H9 (cell line): ENCODE measurements around the gene TMEM151A. TPM values are rescaled to one million over a fixed set of nuclear protein-coding genes. Genes with fewer than 3 reads are reported as not detected.
"Not testable (repeated sequence)": the region's sequence is repeated elsewhere in the genome, so short reads cannot be mapped to it uniquely, and the experiment has no call there.

Experiments
- DNase-seq: peaks from one replicate; pipeline ENCODE4 v3.0.0-alpha.2; 2017
- H2AFZ ChIP-seq: one replicate; pipeline ENCODE4 v1.6.1; 2013; ENCODE audit warnings: mild to moderate bottlenecking, low read length, control low read depth, moderate library complexity
- H2AK5ac ChIP-seq: 2 replicates; pipeline ENCODE4 v1.6.1; 2013; ENCODE audit warnings: low read length, control low read depth, mixed read lengths; ENCODE audit not compliant: insufficient read length
- H2BK120ac ChIP-seq: one replicate; pipeline ENCODE4 v1.6.1; 2013; ENCODE audit warnings: low read depth, mild to moderate bottlenecking, low read length, control low read depth, inconsistent platforms; ENCODE audit not compliant: poor library complexity, severe bottlenecking
- H2BK12ac ChIP-seq: 2 replicates; pipeline ENCODE4 v1.6.1; 2013; ENCODE audit warnings: low read length, control low read depth, mixed read lengths, low read depth; ENCODE audit not compliant: insufficient read length
- H2BK15ac ChIP-seq: 2 replicates; pipeline ENCODE4 v1.6.1; 2013; ENCODE audit warnings: low read depth, low read length, control low read depth
- H2BK20ac ChIP-seq: one replicate; pipeline ENCODE4 v1.6.1; 2013; ENCODE audit warnings: low read depth, mild to moderate bottlenecking, low read length, control low read depth, inconsistent platforms; ENCODE audit not compliant: poor library complexity, severe bottlenecking
- H2BK5ac ChIP-seq: 2 replicates; pipeline ENCODE4 v1.6.1; 2013; ENCODE audit warnings: low read length, control low read depth, mixed read lengths; ENCODE audit not compliant: insufficient read length
- H3K14ac ChIP-seq: 2 replicates; pipeline ENCODE4 v1.6.1; 2013; ENCODE audit warnings: low read length, control low read depth; ENCODE audit not compliant: insufficient read depth
- H3K18ac ChIP-seq: 2 replicates; pipeline ENCODE4 v1.6.1; 2013; ENCODE audit warnings: low read depth, mild to moderate bottlenecking, mixed read lengths, low read length, control low read depth; ENCODE audit not compliant: insufficient read length
- H3K23ac ChIP-seq: 2 replicates; pipeline ENCODE4 v1.6.1; 2013; ENCODE audit warnings: low read length, control low read depth, mixed read lengths, low read depth; ENCODE audit not compliant: insufficient read length
- H3K23me2 ChIP-seq: 2 replicates; pipeline ENCODE4 v1.6.1; 2013; ENCODE audit warnings: low read depth, mild to moderate bottlenecking, mixed read lengths, low read length, control low read depth; ENCODE audit not compliant: insufficient read length, poor library complexity, severe bottlenecking
- H3K27ac ChIP-seq: 2 replicates; pipeline ENCODE4 v1.5.1; 2013; ENCODE audit warnings: low read length, control low read depth, mixed read lengths, low read depth; ENCODE audit not compliant: insufficient read length
- H3K27me3 ChIP-seq: 2 replicates; pipeline ENCODE4 v1.6.1; 2013; ENCODE audit warnings: low read length, control low read depth, inconsistent platforms; ENCODE audit not compliant: insufficient read depth
- H3K4ac ChIP-seq: 2 replicates; pipeline ENCODE4 v1.6.1; 2013; ENCODE audit warnings: low read depth, mild to moderate bottlenecking, control low read depth, inconsistent platforms, low read length, moderate library complexity
- H3K4me1 ChIP-seq: 2 replicates; pipeline ENCODE4 v1.6.1; 2013; ENCODE audit warnings: low read length, control low read depth, inconsistent platforms; ENCODE audit not compliant: insufficient read depth
- H3K4me2 ChIP-seq: 2 replicates; pipeline ENCODE4 v1.6.1; 2013; ENCODE audit warnings: low read length, control low read depth, mixed read lengths; ENCODE audit not compliant: insufficient read length, insufficient read depth
- H3K56ac ChIP-seq: 2 replicates; pipeline ENCODE4 v1.6.1; 2013; ENCODE audit warnings: low read depth, mild to moderate bottlenecking, mixed read lengths, low read length, control low read depth; ENCODE audit not compliant: insufficient read length
- H3K79me1 ChIP-seq: 2 replicates; pipeline ENCODE4 v1.6.1; 2013; ENCODE audit warnings: low read depth, mild to moderate bottlenecking, moderate library complexity, low read length, control low read depth, inconsistent platforms; ENCODE audit not compliant: insufficient read depth, poor library complexity, severe bottlenecking
- H3K79me2 ChIP-seq: 2 replicates; pipeline ENCODE4 v1.6.1; 2013; ENCODE audit warnings: low read length, control low read depth, inconsistent platforms; ENCODE audit not compliant: insufficient read depth
- H3K9ac ChIP-seq: 2 replicates; pipeline ENCODE4 v1.6.1; 2013; ENCODE audit warnings: low read length, control low read depth, mixed read lengths; ENCODE audit not compliant: insufficient read length; ENCODE audit errors: extremely low read depth
- H3K9me3 ChIP-seq: one replicate; pipeline ENCODE4 v1.6.1; 2013; ENCODE audit warnings: low read depth, low read length, inconsistent platforms; ENCODE audit not compliant: control insufficient read depth
- H3T11ph ChIP-seq: one replicate; pipeline ENCODE4 v1.6.1; 2013; ENCODE audit warnings: mild to moderate bottlenecking, low read length, control low read depth, inconsistent platforms
- H4K20me1 ChIP-seq: one replicate; pipeline ENCODE4 v1.6.1; 2013; ENCODE audit not compliant: control insufficient read depth, insufficient read length, insufficient read depth
- H4K5ac ChIP-seq: 2 replicates; pipeline ENCODE4 v1.6.1; 2013; ENCODE audit warnings: low read depth, mild to moderate bottlenecking, mixed read lengths, low read length, control low read depth; ENCODE audit not compliant: insufficient read length
- H4K8ac ChIP-seq: replicated peaks from 2 replicates; pipeline ENCODE4 v1.6.1; 2013; ENCODE audit warnings: low read length, control low read depth, mixed read lengths, low read depth; ENCODE audit not compliant: insufficient read length
- H4K91ac ChIP-seq: 2 replicates; pipeline ENCODE4 v1.6.1; 2013; ENCODE audit warnings: low read depth, mild to moderate bottlenecking, moderate library complexity, mixed read lengths, low read length, control low read depth; ENCODE audit not compliant: insufficient read length
- H3K27ac Mint-ChIP-seq, 3 experiments: 2 replicates in 2 of 3; 3 replicates in 1 of 3; pipeline ENCODE4 v1.8.0; 2020 to 2021; ENCODE audit warnings: mixed read lengths in 3 of 3, mild to moderate bottlenecking in 1 of 3, moderate library complexity in 1 of 3
- H3K27me3 Mint-ChIP-seq: 2 replicates; pipeline ENCODE4 v1.8.0; 2021; ENCODE audit warnings: low read depth, mild to moderate bottlenecking, moderate library complexity, mixed read lengths
- H3K36me3 Mint-ChIP-seq, 3 experiments: 2 replicates in 2 of 3; 3 replicates in 1 of 3; pipeline ENCODE4 v1.8.0; 2020 to 2021; ENCODE audit warnings: low read depth in 3 of 3, mixed read lengths in 3 of 3; ENCODE audit not compliant: insufficient read depth in 1 of 3
- H3K4me1 Mint-ChIP-seq, 2 experiments: 2 replicates each; pipeline ENCODE4 v1.8.0; 2020; ENCODE audit warnings: mixed read lengths in 2 of 2
- H3K4me3 Mint-ChIP-seq, 2 experiments: 2 replicates in 1 of 2; 3 replicates in 1 of 2; pipeline ENCODE4 v1.8.0; 2020 to 2021; ENCODE audit warnings: mild to moderate bottlenecking in 2 of 2, mixed read lengths in 2 of 2, moderate library complexity in 1 of 2
- H3K9me3 Mint-ChIP-seq, 2 experiments: 2 replicates in 1 of 2; 3 replicates in 1 of 2; pipeline ENCODE4 v1.8.0; 2020; ENCODE audit warnings: mild to moderate bottlenecking in 2 of 2, mixed read lengths in 2 of 2, moderate library complexity in 1 of 2
- CTCF ChIP-seq: fragments of 200-600 bp; sonication (generic); conservative IDR thresholded peaks from 3 replicates; pipeline ENCODE4 v1.8.0; 2021; ENCODE audit warnings: antibody characterized with exemption, mild to moderate bottlenecking
- WGBS: extraction: QIAGEN DNeasy Blood & Tissue Kit; methylation state at CpG from one replicate; pipeline ENCODE4 v1.1.7; 2013; ENCODE audit warnings: missing lambda C conversion rate, low lambda C conversion rate, mixed read lengths; ENCODE audit not compliant: insufficient read length; ENCODE audit errors: extremely low coverage; 5-methylcytosine and 5-hydroxymethylcytosine counted together
- total RNA-seq: library from RNA; stranded (reverse); gene quantifications from 2 replicates; pipeline ENCODE4 v1.2.1, GENCODE V29; 2021

Gene TMEM151A
- total RNA-seq, 1 experiment from 2014 or later: 1.2 TPM

- Histone ChIP-seq H4K8ac (no peak overlapping the region), H3K23me2 (no peaks in the 10 kb centered on the region), H3K27me3 (no peaks in the 10 kb centered on the region), H2BK12ac (no peak overlapping the region), H3K79me1 (no peaks in the 10 kb centered on the region), H3K56ac (no peak overlapping the region), H3K27ac (no peak overlapping the region), H3K14ac (no peak overlapping the region), H2BK20ac (no peak overlapping the region), H3K4me1 (no peaks in the 10 kb centered on the region), H3T11ph (no peak overlapping the region), H4K5ac (no peak overlapping the region), H2AFZ (no peak overlapping the region), H3K18ac (no peak overlapping the region), H3K9me3 (no peaks in the 10 kb centered on the region), H3K79me2 (no peaks in the 10 kb centered on the region), H2BK5ac (no peak overlapping the region), H2BK15ac (no peak overlapping the region), H4K91ac (no peak overlapping the region), H3K9ac (no peak overlapping the region), H3K4ac (no peak overlapping the region), H3K23ac (no peak overlapping the region), H3K4me2 (no peak overlapping the region), H2BK120ac (no peak overlapping the region), H4K20me1 (no peaks in the 10 kb centered on the region), H2AK5ac (no peak overlapping the region)
- peaks cover 13% of the 10 kb centered on the region in 2 experiments for H3K4me1 Mint-ChIP-seq
- H3K4me3 Mint-ChIP-seq: 0 out of 5 replicates have a peak overlapping the region, but pooled peaks of 1 of the 2 experiments have one; percentile 38
- peaks cover 20% of the 10 kb centered on the region for H3K27me3 Mint-ChIP-seq
- no CpG with 5 or more reads among the region's 14 CpGs for whole genome bisulfite sequencing
- no peak for DNase-seq
- no peaks in the 10 kb centered on the region for H3K9me3 Mint-ChIP-seq
- H3K27ac Mint-ChIP-seq: no peak overlapping the region
- no peak for TF ChIP-seq CTCF
- H3K36me3 Mint-ChIP-seq: peaks cover 7 to 39% (median 34%) of the 10 kb centered on the region in 3 experiments
Measured at GRCh38 chr11:66275984-66276612, 15.6 kb upstream of the TMEM151A start.

DNA sequence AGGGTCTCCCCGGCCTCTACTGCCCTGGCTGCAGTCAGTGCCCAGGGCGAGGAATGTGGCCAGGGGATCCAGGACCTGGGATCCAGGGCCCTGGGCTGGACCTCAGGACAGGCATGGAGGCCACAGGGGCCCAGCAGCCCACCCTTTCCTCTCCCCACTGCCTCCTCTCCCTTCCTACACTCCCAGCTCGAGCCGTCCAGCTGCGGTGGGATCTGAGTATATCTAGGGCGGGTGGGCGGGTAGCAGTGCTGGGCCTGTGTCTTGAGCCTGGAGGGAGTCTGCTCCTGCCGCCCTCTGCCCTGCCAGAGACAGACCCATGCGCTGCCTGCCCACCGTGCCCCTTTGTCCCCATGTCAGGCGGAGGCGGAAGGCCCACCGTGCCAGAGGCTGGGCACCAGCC lies 15.1 kb upstream of the TMEM151A start:
- H3K36me3 Mint-ChIP-seq: peaks cover 7 to 38% (median 37%) of the 10 kb centered on the region in 3 experiments
- not testable (repeated sequence) for H4K8ac ChIP-seq, H4K20me1 ChIP-seq, H3K9me3 Mint-ChIP-seq, H3K27ac ChIP-seq, H3K9me3 ChIP-seq, H2BK120ac ChIP-seq, H3K4me1 ChIP-seq, H3K23me2 ChIP-seq, H3K4me2 ChIP-seq, H2BK12ac ChIP-seq, H3K27me3 ChIP-seq, H3K14ac ChIP-seq, DNase-seq, H2AFZ ChIP-seq, H2BK5ac ChIP-seq, H3K79me1 ChIP-seq, H3K79me2 ChIP-seq, H2BK15ac ChIP-seq, H3K9ac ChIP-seq, H3K18ac ChIP-seq, H3K23ac ChIP-seq, H4K91ac ChIP-seq, H4K5ac ChIP-seq, H3K4ac ChIP-seq, H3K56ac ChIP-seq, H2BK20ac ChIP-seq, H2AK5ac ChIP-seq, H3T11ph ChIP-seq
- H3K4me3 Mint-ChIP-seq: peak overlapping the region in 1 of 2 experiments; percentile 71; a peak in 2 of 5 replicates
- 0 out of 7 replicates have a peak overlapping the region, but pooled peaks of 1 of the 3 experiments have one; percentile 28 for H3K27ac Mint-ChIP-seq
- peaks cover 16 to 19% of the 10 kb centered on the region in 2 experiments for H3K4me1 Mint-ChIP-seq
- H3K27me3 Mint-ChIP-seq: peaks cover 23% of the 10 kb centered on the region
- WGBS: no CpG with 5 or more reads among the region's 13 CpGs
